CD4-positive, alpha-beta T cell treated with Interleukin-6 for 4 hours (primary cell): ENCODE data around the gene PDF.

Source experiments
- DNase-seq: peaks from one replicate; pipeline ENCODE4 v3.0.0-alpha.2; 2020; ENCODE audit warnings: mixed read lengths

Gene PDF

DNA sequence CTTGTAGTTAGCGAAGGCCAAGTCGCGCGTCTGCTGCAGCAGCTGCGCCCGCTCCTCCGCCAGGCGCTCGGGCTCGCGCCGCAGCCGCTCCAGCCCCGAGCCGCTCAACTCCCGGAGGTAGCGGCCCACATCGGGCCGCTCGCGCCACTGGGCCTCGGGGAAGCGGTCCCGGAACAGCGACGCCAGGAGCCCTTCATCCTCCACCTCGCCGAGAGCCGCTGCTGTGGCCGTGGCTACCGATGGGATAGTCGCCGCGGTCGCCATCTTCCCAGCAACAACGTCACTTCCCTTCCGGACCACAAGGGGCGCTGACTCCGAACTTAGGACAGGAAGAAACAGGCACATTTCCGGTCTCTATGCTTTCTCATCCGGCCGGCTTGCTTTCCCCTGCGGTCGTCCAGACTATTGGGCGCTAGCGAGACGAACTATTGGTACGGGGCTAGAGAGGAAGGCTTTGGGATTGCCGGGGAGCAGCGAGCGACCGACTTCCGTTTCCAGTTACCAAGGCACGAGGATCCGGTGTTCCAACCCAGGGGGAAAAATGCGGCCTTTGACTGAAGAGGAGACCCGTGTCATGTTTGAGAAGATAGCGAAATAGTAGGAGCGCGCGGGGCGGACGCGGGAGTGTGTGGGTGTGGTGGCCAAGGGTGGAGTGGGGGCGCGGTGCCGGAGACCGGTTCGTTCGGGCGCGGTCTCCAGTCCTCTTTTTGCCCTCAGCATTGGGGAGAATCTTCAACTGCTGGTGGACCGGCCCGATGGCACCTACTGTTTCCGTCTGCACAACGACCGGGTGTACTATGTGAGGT, 9.1 kb upstream of the PDF start, which contains the start of the genes COG8 and NIP7:
TSS of gene COG8 (minus strand) at position 276 of the 806 bp plus-strand sequence. CDS start at position 264, 12 bp downstream.
TSS of gene NIP7 (plus strand) at position 484 of the 806 bp plus-strand sequence. CDS start at position 542, 58 bp downstream.
- peak; percentile 92 for DNase-seq

DNA sequence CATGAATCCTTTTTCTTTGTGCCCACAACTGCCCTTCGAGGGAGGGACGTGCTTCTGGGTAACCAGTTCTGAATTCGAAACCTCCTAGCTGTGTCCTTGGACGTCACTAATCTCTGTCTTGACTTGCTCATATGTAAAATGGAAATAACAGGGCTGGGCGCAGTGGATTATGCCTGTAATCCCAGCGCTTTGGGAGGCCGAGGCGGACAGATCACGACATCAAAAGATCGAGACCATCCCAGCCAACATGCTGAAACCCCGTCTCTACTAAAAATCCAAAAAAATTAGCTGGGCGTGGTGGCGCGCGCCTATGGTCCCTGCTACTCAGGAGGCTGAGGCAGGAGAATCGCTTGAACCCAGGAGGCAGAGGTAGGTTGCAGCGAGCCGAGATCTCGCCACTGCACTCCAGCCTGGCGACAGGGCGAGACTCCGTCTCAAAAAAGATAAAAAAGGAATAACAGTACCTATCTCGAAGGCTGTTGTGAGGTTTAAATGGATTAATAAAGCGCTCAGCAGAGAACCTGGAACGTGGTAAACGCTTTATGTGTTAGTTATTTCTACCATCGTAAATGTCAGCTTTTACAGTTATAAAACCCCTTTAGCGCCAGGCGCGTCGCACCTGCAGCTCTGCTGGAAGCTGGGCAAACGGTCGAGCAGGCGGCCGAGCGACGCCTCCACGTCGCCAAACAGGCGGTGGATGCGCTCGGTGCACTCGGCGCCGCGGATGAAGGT, 8.3 kb upstream of the PDF start:
- no peak for DNase-seq

DNA sequence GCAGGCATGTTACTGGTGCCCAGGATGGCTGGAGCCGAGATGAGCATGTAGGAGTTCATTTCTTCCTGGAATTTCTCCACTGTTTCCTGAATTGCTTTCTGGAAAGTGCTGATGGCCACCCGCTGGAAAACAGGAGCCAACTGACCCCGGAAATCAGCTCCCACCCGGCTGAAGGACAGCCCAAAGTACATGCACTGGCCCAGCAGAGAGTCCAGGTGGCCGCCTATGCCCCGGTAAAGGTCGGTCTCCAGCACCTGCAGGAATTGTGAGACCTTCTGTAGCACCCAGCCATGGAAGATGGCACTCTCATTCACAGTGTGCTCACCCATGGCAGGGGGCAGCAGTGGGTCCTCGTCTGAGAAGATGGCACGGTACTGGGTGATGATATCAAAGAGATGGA, 4.3 kb upstream of the PDF start:
- DNase-seq, result no peak

DNA sequence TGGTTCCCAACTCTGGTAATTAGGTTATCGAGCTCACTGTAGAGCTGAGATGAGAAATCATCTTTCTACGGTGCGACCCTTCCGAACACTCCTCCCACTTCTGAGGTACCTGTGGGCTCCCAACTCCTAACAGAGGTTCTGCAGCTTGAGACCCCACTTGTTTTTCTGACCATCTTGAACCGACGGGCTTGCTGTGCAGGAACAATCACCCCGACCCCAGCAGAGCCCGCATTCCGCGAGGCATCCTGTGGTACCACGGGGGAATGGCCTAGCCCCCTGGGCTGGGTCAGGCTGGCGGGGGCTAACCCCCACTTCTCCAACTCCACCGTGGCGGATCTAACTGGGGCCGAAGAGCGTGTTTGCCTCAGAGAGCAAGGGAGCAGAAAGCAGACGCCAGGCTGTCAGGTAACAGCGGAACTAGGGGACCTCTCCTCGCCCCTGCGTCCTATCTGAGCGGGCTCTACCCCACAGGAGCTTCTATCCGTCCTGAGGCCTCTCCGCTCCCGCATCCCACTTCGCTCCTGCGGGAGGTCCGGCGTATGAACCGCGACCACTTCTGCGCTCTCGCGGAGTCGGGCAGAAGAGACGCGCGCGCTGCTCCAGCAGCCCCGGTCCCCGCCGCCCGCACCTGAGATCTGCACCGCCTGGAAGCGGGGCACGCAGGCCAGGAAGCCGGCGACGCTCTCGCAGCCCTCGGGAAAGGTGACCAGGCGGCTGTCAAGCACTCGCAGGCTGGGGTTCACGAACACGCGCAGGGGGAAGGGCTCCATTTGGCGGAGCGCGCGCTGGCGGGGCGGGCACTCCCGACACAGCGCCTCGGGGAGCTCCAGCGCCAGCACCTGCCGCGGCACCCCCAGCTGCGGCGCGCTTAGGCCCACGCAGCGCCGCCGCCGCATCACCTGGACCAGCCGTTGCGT, 761 bp downstream of the PDF start:
- peak; percentile 54 for DNase-seq

DNA sequence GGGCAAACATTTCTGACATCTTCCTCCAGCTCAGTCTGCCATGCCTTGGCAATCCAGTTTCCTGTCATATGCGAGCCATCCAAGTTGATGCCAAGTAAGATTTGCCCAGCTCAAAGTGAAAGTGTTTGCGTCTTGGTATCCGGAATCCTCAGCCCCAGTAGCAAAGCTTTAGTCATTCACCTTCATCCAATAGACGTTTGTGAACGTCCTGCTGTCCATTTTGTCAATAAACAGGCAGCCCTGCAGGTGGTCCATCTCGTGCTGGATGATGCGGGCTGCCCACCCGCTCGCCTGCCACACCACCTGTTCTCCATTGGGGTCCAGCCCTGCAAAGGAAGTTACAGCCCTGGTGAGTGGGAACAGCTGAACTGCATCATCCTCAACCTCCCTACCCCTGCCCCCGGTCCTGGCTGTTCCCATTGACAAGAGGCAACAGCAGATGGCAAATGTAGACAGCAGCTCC, 1.5 kb downstream of the PDF start:
- no peak for DNase-seq

DNA sequence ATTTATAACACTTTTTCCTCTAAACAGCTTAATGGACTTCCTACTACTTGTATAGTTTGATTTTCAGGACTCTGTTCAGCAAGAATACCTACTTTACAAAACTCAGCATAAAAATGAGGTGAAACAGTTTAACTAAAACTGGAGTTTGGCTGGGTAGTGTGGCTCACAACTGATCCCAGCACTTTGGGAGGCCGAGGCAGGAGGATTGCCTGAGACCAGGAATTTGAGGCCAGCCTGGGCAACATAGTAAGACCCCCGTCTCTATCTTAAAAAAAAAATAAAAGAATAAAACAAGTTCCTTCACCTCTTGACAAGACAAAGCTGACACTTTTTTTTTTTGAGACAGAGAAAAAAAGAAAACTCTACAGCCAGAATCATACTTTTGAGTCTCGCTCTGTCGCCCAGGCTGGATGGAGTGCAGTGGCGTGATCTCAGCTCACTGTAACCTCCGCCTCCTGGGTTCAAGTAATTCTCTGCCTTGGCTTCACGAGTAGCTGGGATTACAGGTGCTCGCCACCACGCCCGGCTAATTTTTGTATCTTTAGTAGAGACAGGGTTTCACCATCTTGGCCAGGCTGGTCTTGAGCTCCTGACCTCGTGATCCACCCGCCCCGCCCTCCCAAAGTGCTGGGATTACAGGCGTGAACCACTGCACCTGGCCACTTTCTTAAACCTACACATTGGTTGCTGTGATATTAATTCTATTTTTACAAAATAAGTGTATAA, 2.6 kb downstream of the PDF start:
- no peak for DNase-seq

DNA sequence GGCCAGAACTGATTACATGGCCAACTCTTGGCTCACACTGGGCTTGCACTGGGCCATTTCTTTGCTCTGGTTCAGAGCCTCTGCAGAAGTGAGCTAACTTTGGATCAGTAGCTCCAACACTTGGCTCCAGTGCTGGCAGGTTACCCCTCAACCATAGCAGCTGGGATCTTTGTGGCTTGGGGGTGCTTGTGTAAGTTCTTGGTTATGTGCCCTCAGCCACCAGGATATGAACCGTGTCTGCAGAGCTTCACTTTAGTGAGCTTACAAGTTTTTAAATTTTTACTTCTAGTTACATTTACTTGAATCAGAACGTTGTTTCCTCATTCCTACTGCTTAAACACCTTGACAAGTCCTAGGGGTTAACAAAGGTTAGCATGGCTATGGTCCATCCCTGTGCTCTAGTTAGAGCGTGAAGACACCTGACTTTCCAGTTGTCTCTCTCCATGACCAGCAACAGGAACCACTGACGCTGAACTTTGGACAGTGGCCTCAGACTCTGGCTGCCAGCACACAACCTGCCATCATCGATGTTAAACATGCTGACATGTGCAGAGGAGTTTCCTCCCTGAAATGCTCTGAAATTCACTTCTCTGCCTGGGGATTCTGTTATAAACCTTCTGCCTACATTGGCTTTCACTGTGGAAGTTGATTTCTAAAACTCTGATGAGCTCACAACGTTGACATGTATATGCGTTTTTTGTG, 4.1 kb downstream of the PDF start:
- no peak for DNase-seq

DNA sequence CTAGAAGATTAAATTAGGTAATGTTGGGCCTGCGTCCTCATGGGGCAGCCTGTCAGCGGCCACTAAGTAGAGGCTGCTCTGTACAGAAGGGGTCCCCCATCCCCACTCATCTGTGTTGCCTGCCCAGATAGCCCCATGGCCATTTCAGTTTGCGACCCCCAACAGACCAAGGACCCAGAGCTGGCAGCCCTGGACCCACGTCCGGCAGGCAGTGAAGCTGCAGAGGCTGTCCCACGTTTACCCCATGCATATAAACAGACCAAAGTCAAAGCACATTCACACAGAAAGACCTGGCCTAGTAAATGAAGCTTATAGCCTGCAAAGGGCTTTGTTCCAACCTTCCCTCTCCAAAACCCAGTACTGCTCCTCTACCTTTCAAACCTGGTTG, 4.6 kb downstream of the PDF start:
- DNase-seq, result no peak

DNA sequence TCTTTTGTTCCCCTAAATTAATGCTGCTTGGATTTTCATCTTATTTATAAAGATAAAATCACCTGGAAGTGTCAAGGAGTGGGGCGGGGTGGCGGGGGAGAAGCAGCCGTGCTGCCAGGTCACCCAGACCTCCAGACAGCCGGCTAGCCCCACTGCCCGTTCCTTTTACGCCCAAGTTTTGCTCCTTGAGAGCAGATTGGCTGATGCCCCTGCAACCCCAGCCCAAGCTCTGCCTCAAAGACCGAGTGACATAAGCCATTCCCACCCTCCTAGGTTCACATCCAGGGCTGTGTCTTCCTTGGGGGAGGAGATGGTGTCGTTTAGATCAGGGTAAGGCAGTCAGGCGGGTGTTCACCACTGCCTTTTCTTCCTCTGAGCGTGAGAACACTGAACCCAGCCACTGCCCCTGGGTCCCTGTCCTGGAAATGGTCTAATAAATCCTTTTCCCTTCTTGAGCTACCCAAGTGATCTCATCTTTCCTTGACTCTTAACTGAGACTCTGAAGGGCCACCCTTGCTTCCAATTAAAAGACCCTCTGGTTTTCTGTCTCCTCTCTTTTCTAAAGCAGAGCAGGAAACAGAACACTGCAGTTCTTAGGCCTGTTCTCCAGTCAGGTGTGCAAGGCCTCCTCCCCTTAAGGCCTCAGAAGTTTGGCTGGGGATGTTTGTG, 5.7 kb downstream of the PDF start:
- DNase-seq, result no peak

DNA sequence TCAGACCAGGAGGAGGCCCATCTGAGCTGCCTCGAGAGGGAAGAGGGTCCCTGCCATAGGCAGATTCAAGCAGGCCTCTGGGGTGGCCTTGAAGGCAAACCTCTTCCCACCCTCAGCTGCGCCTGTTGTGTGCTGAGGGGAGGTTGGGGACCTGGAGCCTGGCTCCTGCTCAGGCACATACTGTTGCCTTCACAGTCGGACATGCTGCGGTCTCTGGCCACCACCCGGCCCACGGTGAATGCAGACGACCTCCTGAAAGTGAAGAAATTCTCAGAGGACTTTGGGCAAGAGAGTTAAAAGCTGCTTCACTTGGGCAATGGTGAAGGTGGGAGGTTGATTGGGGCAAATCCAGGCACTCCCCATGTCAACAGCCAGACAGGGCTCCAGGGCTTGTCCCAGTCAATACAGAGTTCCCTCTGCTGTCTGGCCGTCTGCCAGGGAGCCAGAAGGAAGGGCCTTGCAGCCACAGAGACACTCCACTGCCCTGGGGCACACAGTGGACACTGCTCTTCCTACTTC, 6.3 kb downstream of the PDF start:
- DNase-seq, result no peak

DNA sequence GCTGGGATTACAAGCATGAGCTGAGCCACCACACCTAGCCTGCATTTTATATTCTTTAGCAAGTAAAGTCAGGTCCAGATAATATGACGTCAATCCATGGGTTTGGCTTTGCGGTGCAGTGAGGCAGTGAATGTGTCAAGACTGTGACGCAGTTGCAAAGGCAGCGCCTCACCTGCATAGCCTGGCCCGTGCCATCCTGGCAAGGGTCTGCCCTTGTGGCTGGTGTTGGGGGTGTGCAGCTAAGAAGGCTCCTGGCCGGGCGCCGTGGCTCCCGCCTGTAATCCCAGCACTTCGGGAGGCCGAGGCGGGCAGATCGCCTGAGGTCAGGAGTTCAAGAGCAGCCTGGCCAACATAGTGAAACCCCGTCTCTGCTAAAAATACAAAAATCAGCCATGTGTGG, 7.0 kb downstream of the PDF start:
- no peak for DNase-seq

DNA sequence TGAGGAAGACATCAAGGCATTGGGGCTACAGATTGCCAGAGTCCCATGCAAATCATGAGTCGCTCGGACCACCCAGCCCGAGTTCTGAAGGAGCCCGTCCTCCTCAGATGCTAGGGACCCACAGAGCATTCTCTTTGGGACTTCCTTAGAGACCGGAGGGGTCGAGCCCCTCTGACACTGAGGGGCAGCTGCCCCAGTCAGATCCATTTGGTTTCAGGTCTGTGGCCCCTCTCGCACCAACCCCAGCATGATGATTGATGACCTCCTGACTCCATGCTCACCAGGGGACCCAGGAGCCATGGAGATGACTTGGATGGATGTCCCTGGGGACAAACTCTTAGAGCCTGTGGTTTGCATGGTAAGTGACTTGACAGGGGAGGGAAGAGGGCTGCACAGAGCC, 8.0 kb downstream of the PDF start:
- no peak for DNase-seq

DNA sequence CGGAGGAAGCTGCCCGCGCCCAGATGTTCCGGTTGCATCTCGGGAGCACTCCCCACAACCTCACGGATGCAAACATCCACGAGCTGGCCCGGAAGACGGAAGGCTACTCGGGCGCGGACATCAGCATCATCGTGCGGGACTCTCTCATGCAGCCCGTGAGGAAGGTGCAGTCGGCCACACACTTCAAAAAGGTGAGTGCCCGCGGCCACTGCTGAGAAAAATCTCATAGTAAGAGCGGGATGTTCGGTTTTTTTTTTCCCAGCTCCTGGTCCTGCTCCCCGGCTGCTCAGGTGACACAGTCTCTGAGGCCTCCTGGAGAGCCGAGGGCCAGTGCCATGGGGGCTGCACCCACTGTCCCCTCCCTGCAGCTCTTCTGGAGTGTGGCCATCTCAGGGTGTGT, 9.3 kb downstream of the PDF start:
- no peak for DNase-seq

DNA sequence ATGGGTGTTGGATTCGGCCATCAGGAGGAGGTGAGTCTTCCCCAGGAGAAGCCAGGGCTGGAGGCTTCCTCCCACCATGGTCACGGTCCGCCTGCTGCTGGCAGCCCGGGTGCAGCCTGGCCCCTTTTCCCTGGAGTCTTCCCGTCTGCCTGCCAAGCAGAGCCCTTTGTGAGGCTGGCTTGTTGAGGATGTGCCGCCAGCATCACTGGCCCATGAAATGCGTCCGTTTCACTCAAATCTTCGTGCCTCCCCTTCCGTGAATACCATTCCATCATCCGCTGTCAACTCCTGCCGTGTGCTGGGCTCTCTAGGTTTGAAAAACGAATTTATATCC, 9.7 kb downstream of the PDF start:
- no peak for DNase-seq

DNA sequence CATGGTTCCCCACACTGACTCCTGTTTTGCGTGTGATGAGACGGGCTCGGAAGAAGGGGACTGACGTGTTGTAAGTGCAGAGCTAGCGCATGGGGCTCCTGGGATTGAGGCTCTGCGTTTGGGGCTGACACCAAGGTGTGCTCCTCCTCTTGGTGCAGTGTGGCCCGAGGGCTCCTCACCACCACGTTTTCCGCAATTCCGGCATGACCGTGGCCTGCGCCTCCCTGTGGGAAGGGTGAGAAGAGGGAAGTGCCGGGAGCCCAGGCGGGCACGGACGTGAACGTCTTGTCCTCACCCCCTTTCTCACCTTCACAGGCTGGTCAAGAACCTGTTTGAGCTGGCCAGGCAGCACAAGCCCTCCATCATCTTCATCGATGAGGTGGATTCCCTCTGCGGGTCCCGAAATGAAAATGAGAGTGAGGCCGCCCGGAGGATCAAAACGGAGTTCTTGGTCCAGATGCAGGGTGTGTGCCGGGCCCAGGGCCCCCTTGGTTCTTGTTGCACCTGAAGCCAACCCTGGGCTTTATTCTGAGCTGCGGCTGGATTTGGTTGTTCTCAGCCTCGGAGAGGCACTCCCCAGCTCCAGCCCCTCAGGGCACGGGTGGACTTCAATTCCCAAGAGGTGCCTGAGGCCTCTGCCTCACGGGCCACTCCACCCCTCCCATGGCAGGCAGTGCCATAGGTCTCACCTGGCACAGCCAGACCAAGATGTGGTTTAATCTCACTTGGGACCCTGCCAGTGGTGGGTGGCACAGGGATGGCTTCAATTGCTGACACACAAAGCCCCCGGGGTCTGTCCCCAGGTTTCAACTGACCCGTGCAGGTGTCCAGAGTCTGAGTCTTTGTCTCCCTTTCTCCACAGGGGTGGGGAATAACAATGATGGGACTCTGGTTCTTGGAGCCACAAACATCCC, 10.3 kb downstream of the PDF start:
- DNase-seq, result no peak

DNA sequence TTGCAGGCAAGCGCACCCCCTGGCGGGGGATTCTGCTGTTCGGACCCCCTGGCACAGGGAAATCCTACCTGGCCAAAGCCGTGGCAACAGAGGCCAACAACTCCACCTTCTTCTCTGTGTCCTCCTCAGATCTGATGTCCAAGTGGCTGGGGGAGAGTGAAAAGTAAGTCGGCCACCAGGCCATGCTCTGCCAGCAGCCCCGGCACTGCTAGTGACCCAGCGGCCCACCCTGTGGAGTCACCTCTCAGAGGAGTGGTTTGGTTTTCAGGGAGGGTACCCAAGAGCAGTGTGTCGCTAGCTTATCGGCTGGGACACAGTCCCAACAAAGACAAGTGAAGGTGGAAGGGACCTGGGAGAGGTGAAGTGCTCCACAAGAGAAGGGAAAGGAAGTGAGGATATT, 11.0 kb downstream of the PDF start:
- DNase-seq, result no peak

DNA sequence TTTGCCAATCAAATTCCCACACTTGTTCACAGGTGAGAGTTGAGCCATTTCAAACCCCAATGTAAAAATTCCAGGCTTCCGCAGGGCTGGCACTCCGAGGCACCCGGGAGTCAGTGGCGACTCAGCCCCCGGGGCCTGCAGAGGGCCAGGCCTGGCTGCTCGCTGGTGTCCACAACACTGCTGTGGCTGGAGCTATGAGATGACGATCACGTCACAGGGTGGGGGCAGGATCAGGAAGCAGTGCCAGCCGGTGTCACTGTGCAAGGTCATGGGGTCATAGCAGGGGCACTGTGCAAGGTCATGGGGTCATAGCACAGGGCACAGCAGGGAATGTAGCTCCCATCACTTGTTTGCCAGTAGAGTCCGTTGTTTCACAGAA, 11.5 kb downstream of the PDF start:
- DNase-seq, result no peak

DNA sequence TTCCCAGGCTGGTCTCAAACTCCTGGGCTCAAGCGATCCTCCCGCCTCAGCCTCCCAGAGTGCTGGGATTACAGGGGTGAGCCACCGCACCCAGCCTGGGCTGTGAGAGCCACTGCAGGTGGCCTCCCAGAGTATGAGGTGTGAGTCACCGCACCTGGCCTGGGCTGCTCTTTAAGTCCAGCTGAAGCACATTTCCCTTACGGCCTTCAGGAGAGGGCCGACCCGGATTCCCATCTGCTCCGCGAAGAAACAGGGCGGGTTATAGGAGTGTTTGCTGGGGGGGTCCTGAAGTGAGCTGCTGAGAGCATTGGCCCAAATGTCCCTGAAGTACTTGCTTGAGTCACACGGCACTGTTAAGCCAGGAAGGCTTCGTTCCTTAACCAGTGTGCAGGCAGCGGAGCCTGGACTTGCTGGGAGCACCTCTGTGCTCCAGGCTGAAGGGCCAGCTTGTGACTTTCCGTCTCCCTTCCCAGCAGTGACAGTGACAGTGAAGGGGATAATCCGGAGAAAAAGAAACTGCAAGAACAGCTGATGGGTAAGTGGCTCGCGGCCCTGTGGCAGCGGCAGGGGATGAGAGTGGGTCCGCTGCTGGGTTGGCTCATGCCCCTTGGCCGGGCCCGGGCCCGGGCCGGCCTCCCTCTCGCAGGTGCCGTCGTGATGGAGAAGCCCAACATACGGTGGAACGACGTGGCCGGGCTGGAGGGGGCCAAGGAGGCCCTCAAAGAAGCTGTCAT, 12.0 kb downstream of the PDF start:
- DNase-seq, result no peak

DNA sequence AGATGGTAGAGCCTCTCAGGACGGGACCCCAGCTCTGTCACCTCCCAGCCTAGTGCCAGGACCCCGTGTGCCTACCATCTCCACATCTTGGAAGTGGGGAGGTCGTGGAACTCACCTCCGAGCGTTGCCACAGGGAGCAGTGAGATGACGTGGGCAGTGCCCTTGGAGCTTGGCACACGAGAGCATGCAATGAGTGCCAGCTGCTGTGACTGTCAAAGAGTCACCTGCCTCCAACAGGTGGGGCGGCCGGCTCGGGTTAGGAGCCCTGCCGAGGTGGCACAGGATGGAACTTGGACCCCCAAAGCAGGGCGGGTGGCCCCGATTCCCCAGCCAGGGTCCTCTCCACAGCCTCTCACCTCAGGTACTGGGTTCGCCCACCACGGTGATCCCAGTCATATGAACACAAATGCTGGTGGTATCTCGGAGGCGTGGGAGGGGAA, 13.8 kb downstream of the PDF start:
- no peak for DNase-seq
